Mesenchymal stem cell (in vitro differentiated cells and primary cell): ENCODE data around the gene SARS2.

Experiments used
- DNase-seq: peaks from one replicate; pipeline ENCODE4 v3.0.0-alpha.2; 2013
- H2AFZ ChIP-seq: one replicate; pipeline ENCODE4 v1.6.1; 2013; ENCODE audit warnings: low read depth, mild to moderate bottlenecking, control low read depth, inconsistent platforms, low read length, moderate library complexity
- H2AK5ac ChIP-seq: 2 replicates; pipeline ENCODE4 v1.6.1; 2013; ENCODE audit warnings: low read length, moderate library complexity, mild to moderate bottlenecking, inconsistent platforms; ENCODE audit not compliant: severe bottlenecking
- H2BK120ac ChIP-seq: one replicate; pipeline ENCODE4 v1.6.1; 2013; ENCODE audit warnings: low read depth, mild to moderate bottlenecking, inconsistent platforms, low read length, moderate library complexity
- H2BK12ac ChIP-seq, 2 experiments: one replicate each; pipeline ENCODE4 v1.6.1; 2013; ENCODE audit warnings: inconsistent platforms in 2 of 2, low read length in 2 of 2, mild to moderate bottlenecking in 2 of 2, moderate library complexity in 2 of 2, control low read depth in 1 of 2
- H2BK15ac ChIP-seq: one replicate; pipeline ENCODE4 v1.6.1; 2013; ENCODE audit warnings: mild to moderate bottlenecking, low read depth, inconsistent platforms; ENCODE audit not compliant: poor library complexity, severe bottlenecking
- H2BK5ac ChIP-seq: 2 replicates; pipeline ENCODE4 v1.6.1; 2013; ENCODE audit warnings: low read depth, mild to moderate bottlenecking, low read length, control low read depth, inconsistent platforms; ENCODE audit not compliant: poor library complexity, severe bottlenecking
- H3K14ac ChIP-seq, 2 experiments: one replicate each; pipeline ENCODE4 v1.6.1; 2013; ENCODE audit warnings: inconsistent platforms in 2 of 2, low read length in 2 of 2, control low read depth in 1 of 2, mild to moderate bottlenecking in 1 of 2, moderate library complexity in 1 of 2
- H3K18ac ChIP-seq, 2 experiments: one replicate each; pipeline ENCODE4 v1.6.1; 2013; ENCODE audit warnings: inconsistent platforms in 2 of 2, low read length in 2 of 2, control low read depth in 1 of 2, low read depth in 1 of 2, mild to moderate bottlenecking in 1 of 2
- H3K23ac ChIP-seq, 2 experiments: one replicate each; pipeline ENCODE4 v1.6.1; 2013; ENCODE audit warnings: inconsistent platforms in 2 of 2, low read length in 2 of 2, mild to moderate bottlenecking in 2 of 2, moderate library complexity in 2 of 2, control low read depth in 1 of 2
- H3K27ac ChIP-seq: 2 replicates; pipeline ENCODE4 v1.5.1; 2013; ENCODE audit warnings: mild to moderate bottlenecking, moderate library complexity, low read length, control low read depth, inconsistent platforms; ENCODE audit not compliant: poor library complexity, severe bottlenecking
- H3K27me3 ChIP-seq, 2 experiments: 2 replicates each; pipeline versions ENCODE4 v1.6.1 to v1.7.0; 2013; ENCODE audit warnings: low read length in 2 of 2, mild to moderate bottlenecking in 2 of 2, moderate library complexity in 2 of 2, control low read depth in 1 of 2, inconsistent platforms in 1 of 2; ENCODE audit not compliant: control insufficient read depth in 1 of 2, insufficient read depth in 1 of 2
- H3K36me3 ChIP-seq, 2 experiments: 2 replicates each; pipeline versions ENCODE4 v1.6.1 to v1.7.0; 2013; ENCODE audit warnings: low read length in 2 of 2, control low read depth in 1 of 2, inconsistent platforms in 1 of 2, low read depth in 1 of 2, mild to moderate bottlenecking in 1 of 2; ENCODE audit not compliant: insufficient read depth in 2 of 2, control insufficient read depth in 1 of 2
- H3K4ac ChIP-seq, 2 experiments: one replicate each; pipeline ENCODE4 v1.6.1; 2013; ENCODE audit warnings: inconsistent platforms in 2 of 2, low read length in 2 of 2, mild to moderate bottlenecking in 2 of 2, moderate library complexity in 2 of 2, control low read depth in 1 of 2, low read depth in 1 of 2
- H3K4me1 ChIP-seq: 2 replicates; pipeline ENCODE4 v1.6.1; 2013; ENCODE audit warnings: low read depth, low read length, control low read depth; ENCODE audit not compliant: control insufficient read depth, insufficient read depth
- H3K4me2 ChIP-seq: 2 replicates; pipeline ENCODE4 v1.6.1; 2013; ENCODE audit warnings: low read length, mild to moderate bottlenecking, inconsistent platforms; ENCODE audit not compliant: poor library complexity, severe bottlenecking
- H3K4me3 ChIP-seq, 2 experiments: 2 replicates each; pipeline versions ENCODE4 v1.5.1 to v1.7.0; 2013; ENCODE audit warnings: low read length in 2 of 2, mild to moderate bottlenecking in 2 of 2, control low read depth in 1 of 2, low read depth in 1 of 2; ENCODE audit not compliant: insufficient read depth in 1 of 2
- H3K79me1 ChIP-seq: replicated peaks from 2 replicates; pipeline ENCODE4 v1.6.1; 2013; ENCODE audit warnings: mild to moderate bottlenecking, control low read depth, low read length, inconsistent platforms; ENCODE audit not compliant: poor library complexity, severe bottlenecking
- H3K9ac ChIP-seq: 2 replicates; pipeline ENCODE4 v1.7.0; 2013; ENCODE audit warnings: mild to moderate bottlenecking, low read length, moderate library complexity
- H3K9me3 ChIP-seq: 2 replicates; pipeline ENCODE4 v1.7.0; 2013; ENCODE audit warnings: mild to moderate bottlenecking, low read length; ENCODE audit not compliant: control insufficient read depth
- H4K8ac ChIP-seq: one replicate; pipeline ENCODE4 v1.6.1; 2013; ENCODE audit warnings: inconsistent platforms, mild to moderate bottlenecking, low read length, moderate library complexity
- H4K91ac ChIP-seq: one replicate; pipeline ENCODE4 v1.6.1; 2013; ENCODE audit warnings: mild to moderate bottlenecking, low read length, inconsistent platforms
- WGBS: methylation state at CpG from one replicate; pipeline ENCODE4 v1.1.7; 2013; ENCODE audit warnings: mixed read lengths; 5-methylcytosine and 5-hydroxymethylcytosine counted together

Gene SARS2

GRCh38 chr19:38946229-38947010 lies 15.9 kb upstream of the SARS2 start:
- H2AFZ ChIP-seq, result no peak overlapping the region
- no peak overlapping the region for H2BK15ac ChIP-seq
- no peak overlapping the region for H4K91ac ChIP-seq
- H2BK12ac ChIP-seq, result no peak overlapping the region
- H2AK5ac ChIP-seq, result no peak overlapping the region
- H2BK5ac ChIP-seq, result no peak overlapping the region
- H3K27ac ChIP-seq, result no peak overlapping the region
- no peak overlapping the region for H4K8ac ChIP-seq
- H3K18ac ChIP-seq, result no peak overlapping the region
- 88% methylated on average over 11 of the region's 11 CpGs for WGBS
- peaks cover 31 to 49% of the 10 kb centered on the region in 2 experiments for H3K36me3 ChIP-seq
- no peak overlapping the region for H3K4me3 ChIP-seq
- no peak overlapping the region for H3K14ac ChIP-seq
- no peak for DNase-seq
- no peak overlapping the region for H2BK120ac ChIP-seq
- H3K9me3 ChIP-seq, result no peaks in the 10 kb centered on the region
- H3K4me2 ChIP-seq, result no peak overlapping the region
- H3K27me3 ChIP-seq, result no peaks in the 10 kb centered on the region
- peaks cover 7% of the 10 kb centered on the region for H3K4me1 ChIP-seq
- no peak overlapping the region for H3K4ac ChIP-seq
- H3K23ac ChIP-seq, result no peak overlapping the region
- H3K9ac ChIP-seq, result no peak overlapping the region
- H3K79me1 ChIP-seq, result peaks cover 11% of the 10 kb centered on the region

- no peak overlapping the region for H3K9ac ChIP-seq
- no peak overlapping the region for H2BK120ac ChIP-seq
- H3K4me2 ChIP-seq, result no peak overlapping the region
- no peak overlapping the region for H4K91ac ChIP-seq
- no peak overlapping the region for H2AFZ ChIP-seq
- DNase-seq, result no peak
- H3K27ac ChIP-seq, result no peak overlapping the region
- H3K79me1 ChIP-seq, result peaks cover 7% of the 10 kb centered on the region
- no peak overlapping the region for H3K4ac ChIP-seq
- no peak overlapping the region for H2BK15ac ChIP-seq
- peaks cover 31 to 49% of the 10 kb centered on the region in 2 experiments for H3K36me3 ChIP-seq
- H3K4me3 ChIP-seq, result no peak overlapping the region
- no peak overlapping the region for H2BK5ac ChIP-seq
- no peak overlapping the region for H3K14ac ChIP-seq
- H4K8ac ChIP-seq, result no peak overlapping the region
- peaks cover 7% of the 10 kb centered on the region for H3K4me1 ChIP-seq
- H3K23ac ChIP-seq, result no peak overlapping the region
- H3K27me3 ChIP-seq, result no peaks in the 10 kb centered on the region
- 100% methylated on average over 1 of the region's 3 CpGs for WGBS
- no peak overlapping the region for H3K18ac ChIP-seq
- H2BK12ac ChIP-seq, result no peak overlapping the region
- no peak overlapping the region for H2AK5ac ChIP-seq
- H3K9me3 ChIP-seq, result no peaks in the 10 kb centered on the region
Observed at GRCh38 chr19:38945562-38946228, 15.1 kb upstream of the SARS2 start.

- Histone ChIP-seq H2BK5ac (no peak overlapping the region), H3K27me3 (no peaks in the 10 kb centered on the region), H3K9ac (no peak overlapping the region), H3K79me1 (peaks cover 3% of the 10 kb centered on the region), H2BK15ac (no peak overlapping the region), H3K9me3 (no peaks in the 10 kb centered on the region), H3K18ac (no peak overlapping the region), H4K91ac (no peak overlapping the region), H3K36me3 (peaks cover 31 to 47% of the 10 kb centered on the region in 2 experiments), H3K14ac (no peak overlapping the region), H3K4ac (no peak overlapping the region), H2BK120ac (no peak overlapping the region), H3K27ac (no peak overlapping the region), H3K4me1 (peaks cover 5% of the 10 kb centered on the region), H2AK5ac (no peak overlapping the region), H4K8ac (no peak overlapping the region), H2BK12ac (no peak overlapping the region), H3K23ac (no peak overlapping the region), H3K4me3 (no peak overlapping the region), H3K4me2 (no peak overlapping the region), H2AFZ (no peak overlapping the region)
- WGBS, result 97% methylated on average over 11 of the region's 12 CpGs
- DNase-seq, result no peak
Observed at GRCh38 chr19:38944981-38945506, 14.5 kb upstream of the SARS2 start.

GRCh38 chr19:38942471-38943181 lies 12.1 kb upstream of the SARS2 start:
- Histone ChIP-seq H2AFZ (no peak overlapping the region), H3K9ac (no peak overlapping the region), H3K36me3 (peaks cover 27 to 31% of the 10 kb centered on the region in 2 experiments), H3K27me3 (no peaks in the 10 kb centered on the region), H3K4me1 (no peaks in the 10 kb centered on the region), H2AK5ac (no peak overlapping the region), H2BK5ac (no peak overlapping the region), H3K23ac (no peak overlapping the region), H2BK15ac (no peak overlapping the region), H2BK12ac (no peak overlapping the region), H4K91ac (no peak overlapping the region), H3K4ac (no peak overlapping the region), H2BK120ac (no peak overlapping the region), H3K27ac (no peak overlapping the region), H3K4me3 (no peak overlapping the region), H4K8ac (no peak overlapping the region), H3K79me1 (no peaks in the 10 kb centered on the region), H3K4me2 (no peak overlapping the region), H3K9me3 (no peaks in the 10 kb centered on the region), H3K14ac (no peak overlapping the region), H3K18ac (no peak overlapping the region)
- DNase-seq, result no peak
- WGBS, result 95% methylated on average over 17 of the region's 20 CpGs
